Adrenal gland (tissue), 5 donors: Measurements from ENCODE around the gene AHNAK2.

ENCODE experiments used
- CTCF ChIP-seq, 6 experiments: fragments of 450-650 bp in 4 of 6; fragments of 200-600 bp in 2 of 6; sonication (generic) in 1 of 6; IDR thresholded peaks; 1 replicate in 5 of 6; 2 replicates in 1 of 6; pipeline versions ENCODE4 v1.5.1 to v1.8.0; 2016 to 2021; ENCODE audit warnings: antibody characterized with exemption in 6 of 6, mild to moderate bottlenecking in 2 of 6, moderate library complexity in 1 of 6
- POLR2A ChIP-seq, 2 donors: fragments of 450-650 bp; IDR thresholded peaks; one replicate each; pipeline ENCODE4 v1.6.1; 2017; ENCODE audit warnings: antibody characterized with exemption in 2 of 2, mild to moderate bottlenecking in 2 of 2, moderate library complexity in 1 of 2
- donor health status: DM: no; HTN: no; CAD: no.

GRCh38 chr14:104980611-104981531, 2.7 kb upstream of the AHNAK2 start:
- TF ChIP-seq CTCF (IDR thresholded peaks at IDR 0.05) (no peak), POLR2A (IDR thresholded peaks at IDR 0.05) (no peak)
